Kidney (tissue), 14 donors: ENCODE measurements around the gene NRXN2. TPM values are rescaled to one million over a fixed set of nuclear protein-coding genes. Genes with fewer than 3 reads are reported as not detected.

Experiments
- DNase-seq, 5 donors: peaks; one replicate each; pipeline ENCODE4 v3.0.0-alpha.2; 2013 to 2020
- FAIRE-seq: peaks from 2 replicates; lab custom pipeline; 2012; peaks lifted over from hg19 to GRCh38; lab: Jason Lieb, UNC
- H3K27ac ChIP-seq, 2 donors: one replicate each; pipeline ENCODE4 v1.7.0; 2013; ENCODE audit warnings: low read depth in 2 of 2, low read length in 2 of 2, inconsistent platforms in 1 of 2
- H3K27me3 ChIP-seq: one replicate; pipeline ENCODE4 v1.7.1; 2013; ENCODE audit warnings: low read length, inconsistent platforms; ENCODE audit not compliant: control insufficient read depth, insufficient read depth
- H3K36me3 ChIP-seq, 3 donors: one replicate each; pipeline versions ENCODE4 v1.7.0 to v1.7.1; 2013; ENCODE audit warnings: low read length in 3 of 3, control low read depth in 1 of 3, inconsistent platforms in 1 of 3; ENCODE audit not compliant: insufficient read depth in 3 of 3, control insufficient read depth in 2 of 3
- H3K4me1 ChIP-seq, 3 donors: one replicate each; pipeline versions ENCODE4 v1.7.0 to v1.7.1; 2013; ENCODE audit warnings: low read length in 3 of 3, inconsistent platforms in 1 of 3, low read depth in 1 of 3; ENCODE audit not compliant: control insufficient read depth in 2 of 3, insufficient read depth in 2 of 3
- H3K4me3 ChIP-seq, 3 donors: one replicate each; pipeline versions ENCODE4 v1.7.0 to v1.8.1; 2013; ENCODE audit warnings: low read length in 3 of 3, control low read depth in 1 of 3, inconsistent platforms in 1 of 3
- H3K9ac ChIP-seq, 3 donors: one replicate each; pipeline versions ENCODE4 v1.7.0 to v1.7.1; 2013; ENCODE audit warnings: low read length in 3 of 3, control low read depth in 1 of 3, inconsistent platforms in 1 of 3
- H3K9me3 ChIP-seq, 3 donors: one replicate each; pipeline versions ENCODE4 v1.7.0 to v1.7.1; 2013; ENCODE audit warnings: low read length in 3 of 3, control low read depth in 1 of 3, inconsistent platforms in 1 of 3; ENCODE audit not compliant: control insufficient read depth in 2 of 3, insufficient read depth in 1 of 3
- CTCF ChIP-seq: IDR thresholded peaks from 3 replicates; pipeline ENCODE4 v1.5.1; 2012; ENCODE audit warnings: mild to moderate bottlenecking, moderate library complexity, borderline replicate concordance; ENCODE audit not compliant: insufficient read depth; ENCODE audit errors: extremely low read depth
- intact Hi-C: fragments of 100-400 bp; cut with DNase I; formaldehyde crosslinking; loops from one replicate; pipeline ENCODE4 v1.11.1; 2022
- polyA plus RNA-seq: library from polyadenylated mRNA; stranded (reverse); fragments of 350-450 nt; fragmentation: Illumina TruSeq; extraction: RNeasy Lipid Tissue Mini Kit (QIAGEN cat#74804); gene quantifications from one replicate; pipeline ENCODE4 v1.2.3, GENCODE V29; 2014; ENCODE audit warnings: low read depth, low replicate concordance; ENCODE audit not compliant: insufficient read depth
- total RNA-seq: library from RNA; stranded (reverse); fragmentation: NEBNext Ultra II Directional; extraction: Animal tissue kit (Norgen Biotek cat#: 25700); gene quantifications from one replicate; pipeline ENCODE4 v1.2.1, GENCODE V29; 2021
- donor health status: control.
- donor health status: control.
- donor health status: control.
- donor health status: control.
- donor health status: control.
- donor health status: DM: yes; HTN: yes; CAD: no.
- donor health status: Normal renal cell carcinoma (clear cell type).

Gene NRXN2
- total and polyA plus RNA-seq, 2 donors from 2014 or later, result 13.3 to 22.0 TPM

DNA sequence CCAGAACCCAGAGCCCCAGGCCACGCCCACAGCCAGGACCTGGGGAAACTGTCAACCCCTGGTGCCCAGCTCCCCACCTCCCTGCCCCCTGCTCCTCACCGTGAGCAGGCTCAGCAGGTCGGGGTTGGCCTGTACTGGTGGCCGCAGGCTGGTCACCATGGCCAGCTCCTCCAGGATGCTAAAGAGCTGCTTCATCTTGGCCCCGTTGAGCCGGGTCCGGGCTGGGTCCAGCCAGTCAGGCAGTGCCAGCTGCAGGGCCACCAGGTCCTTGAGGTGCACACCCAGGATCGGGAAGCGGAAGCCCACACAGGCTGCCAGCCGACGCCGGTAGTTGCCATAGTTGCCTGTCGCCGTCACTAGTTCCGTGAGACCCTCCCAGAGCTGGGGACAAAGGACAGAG is 13.7 kb upstream of the NRXN2 start:
- no peaks in the 10 kb centered on the region for H3K4me1 ChIP-seq
- intact Hi-C loops, result no loop called here
- no peaks in the 10 kb centered on the region for H3K36me3 ChIP-seq
- FAIRE-seq (no peak), DNase-seq (no peak)
- no peaks in the 10 kb centered on the region for H3K27me3 ChIP-seq
- TF ChIP-seq CTCF, result no peak
- H3K9ac ChIP-seq, result no peak overlapping the region
- no peak overlapping the region for H3K4me3 ChIP-seq
- no peaks in the 10 kb centered on the region for H3K9me3 ChIP-seq
- no peak overlapping the region for H3K27ac ChIP-seq

GRCh38 chr11:64735725-64736259 is 12.8 kb upstream of the NRXN2 start:
- Histone ChIP-seq H3K27ac (no peak overlapping the region), H3K4me3 (no peak overlapping the region), H3K36me3 (no peaks in the 10 kb centered on the region), H3K27me3 (no peaks in the 10 kb centered on the region), H3K4me1 (no peaks in the 10 kb centered on the region), H3K9ac (no peak overlapping the region), H3K9me3 (no peaks in the 10 kb centered on the region)
- intact Hi-C loops, result no loop called here
- no peak for TF ChIP-seq CTCF
- DNase-seq (no peak), FAIRE-seq (no peak)

GRCh38 chr11:64734811-64735724 is 12.1 kb upstream of the NRXN2 start:
- Histone ChIP-seq H3K36me3 (no peaks in the 10 kb centered on the region), H3K4me3 (no peak overlapping the region), H3K9me3 (no peaks in the 10 kb centered on the region), H3K4me1 (no peaks in the 10 kb centered on the region), H3K27me3 (no peaks in the 10 kb centered on the region), H3K9ac (no peak overlapping the region), H3K27ac (no peak overlapping the region)
- TF ChIP-seq CTCF, result no peak
- FAIRE-seq (no peak), DNase-seq (peak in 3 of 5 donors; percentile 38 to 71 (median 48))
- intact Hi-C loops, result no loop called here
